Erythroblast (primary cell): Measurements from ENCODE around the gene ATP11C.

Experiments used
- GATA1 ChIP-seq: IDR thresholded peaks from 2 replicates; pipeline ENCODE4 v1.6.1; 2011; ENCODE audit warnings: low read depth, mild to moderate bottlenecking, control low read depth, low read length, moderate library complexity
- POLR2A ChIP-seq: IDR thresholded peaks from 2 replicates; pipeline ENCODE4 v1.6.1; 2011; ENCODE audit warnings: mild to moderate bottlenecking, low read length

DNA sequence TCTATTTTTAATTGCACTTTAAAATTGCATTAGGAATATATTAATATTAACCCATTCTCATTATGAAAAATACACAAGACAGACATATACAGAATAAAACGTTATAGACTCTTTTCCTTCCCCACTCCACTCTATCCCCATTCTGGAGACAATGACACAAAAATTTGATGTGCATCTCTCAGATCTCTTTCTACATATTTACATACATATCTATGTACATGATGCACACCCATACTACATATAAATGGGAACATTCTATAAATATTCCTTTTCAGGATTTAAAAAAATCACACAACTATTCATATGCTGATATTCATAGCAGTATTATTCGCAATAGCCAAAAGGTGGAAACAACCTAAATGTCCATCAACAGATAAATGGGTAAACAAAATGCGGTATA is 34.9 kb upstream of the ATP11C start:
- TF ChIP-seq POLR2A: no peak
- no peak for TF ChIP-seq GATA1
